OCI-LY7 (cell line): Measurements from ENCODE around the gene CCDC91. TPM values are rescaled to one million over a fixed set of nuclear protein-coding genes. Genes with fewer than 3 reads are reported as not detected.

ENCODE experiments used
- BruUV-seq: library from RNA; stranded (reverse); fragments of 400-500 nt; replicated peaks from 2 replicates; lab custom pipeline; 2021; lab: Mats Ljungman, UMichigan
- CTCF ChIA-PET: fragments of 300-600 bp; sonication (Branson Sonifier 250); formaldehyde crosslinking; loops from one replicate; lab custom pipeline; 2022; ENCODE audit warnings: antibody characterized with exemption; ENCODE audit not compliant: unreplicated experiment; lab: Charles Lee
- POLR2A ChIA-PET: fragments of 300-600 bp; sonication (Branson Sonifier 250); formaldehyde crosslinking; loops from one replicate; lab custom pipeline; 2022; ENCODE audit warnings: antibody characterized with exemption; lab: Charles Lee
- DNase-seq: peaks from one replicate; pipeline ENCODE4 v3.0.0-alpha.2; 2015; ENCODE audit warnings: low spot score
- H2AFZ ChIP-seq: fragments of 200-600 bp; sonication (generic), shearing (Covaris generic); 2 replicates; pipeline ENCODE4 v1.6.1; 2014; ENCODE audit warnings: mild to moderate bottlenecking, antibody characterized with exemption, low read length, moderate library complexity
- H3K27ac ChIP-seq: fragments of 200-600 bp; sonication (generic); 2 replicates; pipeline ENCODE4 v1.5.1; 2014; ENCODE audit warnings: mixed run types, low read depth, mild to moderate bottlenecking, moderate library complexity, low read length, inconsistent platforms; ENCODE audit not compliant: poor library complexity, severe bottlenecking
- H3K36me3 ChIP-seq: fragments of 200-600 bp; sonication (generic); 2 replicates; pipeline ENCODE4 v1.6.1; 2014; ENCODE audit warnings: mild to moderate bottlenecking, antibody characterized with exemption, low read length, moderate library complexity, mixed read lengths; ENCODE audit not compliant: insufficient read depth
- H3K4me1 ChIP-seq: fragments of 200-600 bp; sonication (generic); 2 replicates; pipeline ENCODE4 v1.5.1; 2014; ENCODE audit warnings: mild to moderate bottlenecking, low read length; ENCODE audit not compliant: insufficient read depth, poor library complexity, severe bottlenecking
- H3K4me2 ChIP-seq: fragments of 200-600 bp; sonication (generic); 2 replicates; pipeline ENCODE4 v1.6.1; 2014; ENCODE audit warnings: mild to moderate bottlenecking, low read length
- H3K4me3 ChIP-seq: fragments of 200-600 bp; sonication (generic); 2 replicates; pipeline ENCODE4 v1.5.1; 2014; ENCODE audit warnings: mild to moderate bottlenecking, low read depth, low read length; ENCODE audit not compliant: poor library complexity, severe bottlenecking
- H3K79me2 ChIP-seq: fragments of 200-600 bp; sonication (generic); 2 replicates; pipeline ENCODE4 v1.6.1; 2016; ENCODE audit warnings: low read depth, mild to moderate bottlenecking, low read length, moderate library complexity, mixed read lengths; ENCODE audit not compliant: insufficient read depth
- H3K9me2 ChIP-seq: fragments of 200-600 bp; sonication (generic); 2 replicates; pipeline ENCODE4 v1.6.1; 2016; ENCODE audit warnings: mild to moderate bottlenecking, low read length, mixed read lengths; ENCODE audit not compliant: insufficient read depth
- H3K9me3 ChIP-seq: fragments of 200-600 bp; sonication (generic); 2 replicates; pipeline ENCODE4 v1.6.1; 2014; ENCODE audit warnings: mild to moderate bottlenecking, mixed run types, low read length, mixed read lengths
- H4K20me1 ChIP-seq: fragments of 200-600 bp; sonication (generic); 2 replicates; pipeline ENCODE4 v1.6.1; 2014; ENCODE audit warnings: mild to moderate bottlenecking, antibody characterized with exemption, low read length, moderate library complexity, mixed read lengths; ENCODE audit not compliant: insufficient read depth
- EZH2phosphoT487 ChIP-seq: fragments of 200-600 bp; sonication (generic); IDR thresholded peaks from 2 replicates; pipeline ENCODE4 v1.6.1; 2018; ENCODE audit warnings: low read depth, borderline replicate concordance, mild to moderate bottlenecking, mixed run types, antibody characterized with exemption, low read length, moderate library complexity, mixed read lengths
- intact Hi-C: fragments of 100-400 bp; cut with micrococcal nuclease; formaldehyde crosslinking; loops from one replicate; pipeline ENCODE4 v1.10.0; 2022; ENCODE audit not compliant: unreplicated experiment
- total RNA-seq, 2 experiments: library from RNA; depleted of rRNA in 1 of 2; stranded (reverse); fragments of >200 nt in 1 of 2; shearing (Covaris generic) in 1 of 2; gene quantifications; 2 replicates each; pipeline ENCODE4 v1.2.3, GENCODE V29; 2014 to 2022
- TF ChIP-seq, protein P1 (sequence below): fragments of 200-600 bp; sonication (generic); conservative IDR thresholded peaks from 2 replicates; pipeline ENCODE4 v1.5.1; 2014; ENCODE audit warnings: mild to moderate bottlenecking, antibody characterized with exemption, low read length, moderate library complexity, mixed read lengths

Gene CCDC91
- total RNA-seq, 2 experiments from 2014 or later, result 15.8 to 23.8 TPM

DNA sequence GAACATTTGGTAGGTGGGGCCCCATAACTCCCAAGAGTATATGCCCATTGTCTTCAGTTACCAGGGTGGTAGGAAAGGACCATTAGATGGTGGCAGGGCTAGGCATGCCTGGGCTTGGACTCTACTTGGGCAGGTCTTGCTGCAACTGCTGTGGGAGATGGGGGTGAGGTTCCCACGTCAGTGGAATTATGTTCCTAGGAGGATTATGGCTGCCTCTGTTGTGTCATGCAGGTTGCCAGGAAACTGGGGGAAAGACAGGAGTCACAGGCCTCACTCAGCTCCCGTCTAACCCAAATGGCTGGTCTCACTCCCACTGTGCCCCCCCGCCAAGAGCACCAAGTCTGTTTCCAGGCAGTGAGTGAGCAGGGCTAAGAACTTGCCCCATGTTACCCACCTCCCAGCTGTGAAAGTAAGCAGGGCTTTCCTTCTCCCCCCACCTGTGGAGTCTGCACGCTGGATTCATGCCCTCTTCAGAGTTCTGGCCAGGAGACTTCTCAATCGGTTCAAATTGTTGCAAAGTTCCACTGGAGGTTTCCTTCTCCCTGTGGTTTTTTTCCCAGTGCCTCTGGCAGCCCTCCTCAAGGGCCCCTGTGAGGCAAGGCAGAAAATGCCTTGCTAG is 337.5 kb downstream of the CCDC91 start:
- TF ChIP-seq EZH2phosphoT487, result no peak
- TF ChIP-seq, protein P1, sequence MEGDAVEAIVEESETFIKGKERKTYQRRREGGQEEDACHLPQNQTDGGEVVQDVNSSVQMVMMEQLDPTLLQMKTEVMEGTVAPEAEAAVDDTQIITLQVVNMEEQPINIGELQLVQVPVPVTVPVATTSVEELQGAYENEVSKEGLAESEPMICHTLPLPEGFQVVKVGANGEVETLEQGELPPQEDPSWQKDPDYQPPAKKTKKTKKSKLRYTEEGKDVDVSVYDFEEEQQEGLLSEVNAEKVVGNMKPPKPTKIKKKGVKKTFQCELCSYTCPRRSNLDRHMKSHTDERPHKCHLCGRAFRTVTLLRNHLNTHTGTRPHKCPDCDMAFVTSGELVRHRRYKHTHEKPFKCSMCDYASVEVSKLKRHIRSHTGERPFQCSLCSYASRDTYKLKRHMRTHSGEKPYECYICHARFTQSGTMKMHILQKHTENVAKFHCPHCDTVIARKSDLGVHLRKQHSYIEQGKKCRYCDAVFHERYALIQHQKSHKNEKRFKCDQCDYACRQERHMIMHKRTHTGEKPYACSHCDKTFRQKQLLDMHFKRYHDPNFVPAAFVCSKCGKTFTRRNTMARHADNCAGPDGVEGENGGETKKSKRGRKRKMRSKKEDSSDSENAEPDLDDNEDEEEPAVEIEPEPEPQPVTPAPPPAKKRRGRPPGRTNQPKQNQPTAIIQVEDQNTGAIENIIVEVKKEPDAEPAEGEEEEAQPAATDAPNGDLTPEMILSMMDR, result no peak

DNA sequence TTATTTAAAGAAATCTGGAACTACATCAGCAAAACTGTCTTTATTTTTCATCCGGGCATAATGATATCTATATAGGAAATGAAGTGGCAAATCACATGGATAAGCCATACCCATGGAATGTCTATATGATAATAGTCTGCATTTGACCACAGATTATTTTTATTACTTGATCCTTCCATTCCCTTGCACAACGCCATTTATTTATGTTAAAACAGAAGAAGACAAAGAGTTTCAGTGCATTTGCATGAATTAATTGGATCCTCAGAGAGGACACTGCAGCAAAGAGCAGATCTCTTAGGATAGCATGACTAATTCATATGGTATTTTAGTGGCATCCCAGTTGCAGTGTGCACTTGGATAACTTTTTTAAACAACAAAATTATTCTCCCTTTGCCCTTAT is 345.0 kb downstream of the CCDC91 start:
- H3K4me3 ChIP-seq, result no peak overlapping the region
- H3K4me1 ChIP-seq, result no peaks in the 10 kb centered on the region
- no TSS peak for BruUV-seq
- ChIA-PET CTCF (no interaction called here), POLR2A (interaction anchor here (0.5 to 0.6 kb wide), 2 partner anchors 43 to 195 kb away, joined by 3 read pairs; no protein-coding TSS in a partner anchor)
- no peaks in the 10 kb centered on the region for H3K9me2 ChIP-seq
- H3K4me2 ChIP-seq, result no peak overlapping the region
- DNase-seq, result no peak
- intact Hi-C loops, result no loop called here
- no peaks in the 10 kb centered on the region for H3K36me3 ChIP-seq
- TF ChIP-seq EZH2phosphoT487, result no peak
- TF ChIP-seq, protein P1, result no peak
- no peaks in the 10 kb centered on the region for H3K79me2 ChIP-seq
- no peaks in the 10 kb centered on the region for H4K20me1 ChIP-seq
- no peak overlapping the region for H2AFZ ChIP-seq
- H3K9me3 ChIP-seq, result no peaks in the 10 kb centered on the region; the same call in 1 of the 2 replicates
- H3K27ac ChIP-seq, result no peak overlapping the region

More for the DNA sequence above, 337.5 kb downstream of the CCDC91 start:
- BruUV-seq, result no TSS peak
- H3K36me3 ChIP-seq, result no peaks in the 10 kb centered on the region
- no peak overlapping the region for H3K4me2 ChIP-seq
- no peaks in the 10 kb centered on the region for H3K4me1 ChIP-seq
- ChIA-PET POLR2A (no interaction called here), CTCF (no interaction called here)
- intact Hi-C loops, result no loop called here
- H3K27ac ChIP-seq, result no peak overlapping the region
- no peaks in the 10 kb centered on the region for H3K79me2 ChIP-seq
- H2AFZ ChIP-seq, result no peak overlapping the region
- DNase-seq, result no peak
- H3K9me3 ChIP-seq, result no peaks in the 10 kb centered on the region
- H3K9me2 ChIP-seq, result no peaks in the 10 kb centered on the region
- no peaks in the 10 kb centered on the region for H4K20me1 ChIP-seq
- H3K4me3 ChIP-seq, result no peak overlapping the region

DNA sequence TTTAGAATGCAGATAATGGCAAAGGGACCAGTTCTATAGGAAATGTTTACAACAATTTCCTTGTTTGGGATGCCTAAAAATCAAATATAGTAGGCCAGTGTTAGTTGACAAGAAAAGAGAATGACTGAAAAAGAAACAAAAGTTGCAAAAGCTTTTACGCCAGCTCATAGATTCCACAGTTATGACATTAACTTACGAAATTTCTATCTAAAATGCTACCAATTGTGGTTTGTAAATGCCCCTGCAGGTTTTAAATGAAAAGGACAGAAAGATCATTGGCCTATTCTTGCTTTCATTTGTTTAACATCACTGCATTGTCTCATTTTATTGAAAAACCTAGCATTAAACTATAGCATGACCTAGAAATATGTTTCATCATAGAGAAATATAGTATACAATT is 345.8 kb downstream of the CCDC91 start:
- H3K4me2 ChIP-seq, result no peak overlapping the region
- H3K4me3 ChIP-seq, result no peak overlapping the region
- H2AFZ ChIP-seq, result no peak overlapping the region
- H3K27ac ChIP-seq, result no peak overlapping the region
- intact Hi-C loops, result no loop called here
- no peaks in the 10 kb centered on the region; the same call in 1 of the 2 replicates for H3K9me3 ChIP-seq
- H3K36me3 ChIP-seq, result no peaks in the 10 kb centered on the region
- no peak for TF ChIP-seq EZH2phosphoT487
- POLR2A ChIA-PET, result interaction anchor here (0.7 to 1.7 kb wide), 3 partner anchors 11 to 209 kb away, joined by 3 read pairs; no protein-coding TSS in a partner anchor
- CTCF ChIA-PET, result no interaction called here
- no peaks in the 10 kb centered on the region for H4K20me1 ChIP-seq
- no peaks in the 10 kb centered on the region for H3K4me1 ChIP-seq
- no peaks in the 10 kb centered on the region for H3K79me2 ChIP-seq
- DNase-seq, result no peak
- BruUV-seq, result no TSS peak
- H3K9me2 ChIP-seq, result no peaks in the 10 kb centered on the region
